MG63 (cell line): ENCODE results near the gene EIF1. TPM values are rescaled to one million over a fixed set of nuclear protein-coding genes. Genes with fewer than 3 reads are reported as not detected.

Experiments
- DNase-seq: peaks from one replicate; pipeline ENCODE4 v3.0.0-alpha.2; 2020
- H3K27me3 ChIP-seq: fragments of 250-450 bp; sonication (Bioruptor Pico); 2 replicates; pipeline ENCODE4 v1.5.1; 2020; ENCODE audit warnings: mild to moderate bottlenecking, moderate library complexity
- H3K36me3 ChIP-seq: fragments of 250-450 bp; sonication (Bioruptor Pico); 2 replicates; pipeline ENCODE4 v1.5.1; 2020; ENCODE audit warnings: mild to moderate bottlenecking, moderate library complexity
- H3K4me3 ChIP-seq: fragments of 250-450 bp; sonication (Bioruptor Pico); 2 replicates; pipeline ENCODE4 v1.5.1; 2020; ENCODE audit warnings: mild to moderate bottlenecking, moderate library complexity
- H3K9me3 ChIP-seq: fragments of 250-450 bp; sonication (Bioruptor Pico); 2 replicates; pipeline ENCODE4 v1.5.1; 2020; ENCODE audit warnings: mild to moderate bottlenecking, moderate library complexity
- total RNA-seq: library from RNA; depleted of rRNA; stranded (reverse); fragments of >200 nt; shearing (Covaris generic); gene quantifications from 2 replicates; pipeline ENCODE4 v1.2.3, GENCODE V29; 2014; ENCODE audit warnings: low replicate concordance; rRNA removed

EIF1 gene
- total RNA-seq, 1 experiment from 2014 or later: 42.2 TPM

- DNase-seq: no peak
- Histone ChIP-seq H3K4me3 (no peak overlapping the region), H3K36me3 (no peaks in the 10 kb centered on the region)
These were observed 49.0 kb downstream of the EIF1 start for GRCh38 chr17:41737680-41738023.

GRCh38 chr17:41738077-41738800 lies 49.6 kb downstream of the EIF1 start:
- Histone ChIP-seq H3K4me3 (no peak overlapping the region), H3K9me3 (no peaks in the 10 kb centered on the region), H3K36me3 (no peaks in the 10 kb centered on the region), H3K27me3 (peaks cover 44% of the 10 kb centered on the region)
- DNase-seq: peak; percentile 67

More at GRCh38 chr17:41737680-41738023, 49.0 kb downstream of the EIF1 start:
- Histone ChIP-seq H3K9me3 (no peaks in the 10 kb centered on the region), H3K27me3 (peaks cover 47% of the 10 kb centered on the region)

GRCh38 chr17:41738801-41739112 lies 50.1 kb downstream of the EIF1 start:
- Histone ChIP-seq H3K4me3 (no peak overlapping the region), H3K27me3 (peaks cover 41% of the 10 kb centered on the region), H3K9me3 (no peaks in the 10 kb centered on the region), H3K36me3 (no peaks in the 10 kb centered on the region)
- DNase-seq: no peak

GRCh38 chr17:41739661-41740352 lies 51.1 kb downstream of the EIF1 start:
- no peaks in the 10 kb centered on the region for H3K36me3 ChIP-seq
- DNase-seq: peak; percentile 56
- H3K4me3 ChIP-seq: no peak overlapping the region
- no peaks in the 10 kb centered on the region for H3K9me3 ChIP-seq
- H3K27me3 ChIP-seq: peaks cover 30% of the 10 kb centered on the region

- DNase-seq: no peak
- Histone ChIP-seq H3K27me3 (peaks cover 23% of the 10 kb centered on the region), H3K4me3 (no peak overlapping the region), H3K9me3 (no peaks in the 10 kb centered on the region), H3K36me3 (no peaks in the 10 kb centered on the region)
These were observed 51.8 kb downstream of the EIF1 start for GRCh38 chr17:41740506-41740905.

GRCh38 chr17:41741709-41742108 lies 53.0 kb downstream of the EIF1 start:
- no peak overlapping the region for H3K4me3 ChIP-seq
- DNase-seq: no peak
- no peaks in the 10 kb centered on the region for H3K36me3 ChIP-seq
- H3K9me3 ChIP-seq: no peaks in the 10 kb centered on the region
- H3K27me3 ChIP-seq: peaks cover 12% of the 10 kb centered on the region

Other genes with a start within 250 kb of the EIF1 start
- gene KRT38, start 247.9 kb upstream of the EIF1 start, total RNA-seq: 0.17 TPM in 1 of 2 replicates, not detected in the other
- 0.72 TPM in 1 of 2 replicates, not detected in the other for gene KRT32, start 221.5 kb upstream of the EIF1 start, total RNA-seq
- gene KRT35, start 207.7 kb upstream of the EIF1 start, total RNA-seq: 0.33 TPM in 1 of 2 replicates, not detected in the other
- gene KRT36, start 199.0 kb upstream of the EIF1 start, total RNA-seq: 0.20 TPM in 1 of 2 replicates, not detected in the other
- 3.8 and 4.0 TPM in 2 replicates for gene KRT13, start 183.3 kb upstream of the EIF1 start, total RNA-seq
- 38.4 and 82.2 TPM in 2 replicates for gene KRT15, start 170.0 kb upstream of the EIF1 start, total RNA-seq
- 20.7 and 46.3 TPM in 2 replicates for gene KRT19, start 160.6 kb upstream of the EIF1 start, total RNA-seq
- gene KRT9, start 116.8 kb upstream of the EIF1 start, total RNA-seq: not detected in 2 replicates
- gene KRT14, start 102.0 kb upstream of the EIF1 start, total RNA-seq: 6.1 and 7.9 TPM in 2 replicates
- gene KRT16, start 76.1 kb upstream of the EIF1 start, total RNA-seq: not detected in 2 replicates
- gene KRT17, start 64.3 kb upstream of the EIF1 start, total RNA-seq: not detected in 2 replicates
- not detected in 2 replicates for gene GAST, start 23.4 kb downstream of the EIF1 start, total RNA-seq
- not detected in 2 replicates for gene HAP1, start 45.8 kb downstream of the EIF1 start, total RNA-seq
- gene JUP, start 97.8 kb downstream of the EIF1 start, total RNA-seq: 6.4 and 10.5 TPM in 2 replicates
- gene P3H4, start 123.1 kb downstream of the EIF1 start, total RNA-seq: 66.5 and 123 TPM in 2 replicates
- 191 and 258 TPM in 2 replicates for gene FKBP10, start 124.1 kb downstream of the EIF1 start, total RNA-seq
- gene NT5C3B, start 147.3 kb downstream of the EIF1 start, total RNA-seq: 69.3 and 124 TPM in 2 replicates
- gene KLHL10, start 148.9 kb downstream of the EIF1 start, total RNA-seq: not detected in 2 replicates
- gene KLHL11, start 176.5 kb downstream of the EIF1 start, total RNA-seq: 10.9 and 13.3 TPM in 2 replicates
- 151 and 195 TPM in 2 replicates for gene ACLY, start 230.1 kb downstream of the EIF1 start, total RNA-seq
- gene ODAD4, start 241.7 kb downstream of the EIF1 start, total RNA-seq: not detected in 2 replicates